IMR-90 (cell line): Measurements from ENCODE around the gene TMBIM1. TPM values are rescaled to one million over a fixed set of nuclear protein-coding genes. Genes with fewer than 3 reads are reported as not detected.

Source experiments
- ATAC-seq: fragments of 200-7000 bp; cut with Tn5 transposase; 2 replicates; pipeline ENCODE4 v1.9.1; 2020; ENCODE audit warnings: low read depth, mild to moderate bottlenecking, moderate library complexity
- BruUV-seq: library from RNA; stranded (reverse); fragments of 400-500 nt; replicated peaks from 2 replicates; lab custom pipeline; 2021; lab: Mats Ljungman, UMichigan
- CTCF ChIA-PET: fragments of 300-600 bp; formaldehyde crosslinking; extraction: SDS; loops from one replicate; lab custom pipeline; 2021; ENCODE audit warnings: antibody characterized with exemption; lab: Yijun Ruan, JAX
- POLR2A ChIA-PET: fragments of 300-600 bp; sonication (Branson Sonifier 250); formaldehyde crosslinking; loops from one replicate; lab custom pipeline; 2022; ENCODE audit warnings: antibody characterized with exemption; ENCODE audit not compliant: unreplicated experiment; lab: Charles Lee
- DNase-seq: peaks from one replicate; pipeline ENCODE4 v3.0.0; 2013
- H2AFZ ChIP-seq: replicated peaks from 2 replicates; pipeline ENCODE3; 2013; ENCODE audit warnings: low read length, mild to moderate bottlenecking; ENCODE audit not compliant: poor library complexity
- H2AK5ac ChIP-seq: 2 replicates; pipeline ENCODE4 v1.6.1; 2013; ENCODE audit warnings: low read depth, low read length, inconsistent platforms
- H2AK9ac ChIP-seq: replicated peaks from 2 replicates; pipeline ENCODE3; 2013; ENCODE audit warnings: mild to moderate bottlenecking, low read depth, low read length, moderate library complexity; ENCODE audit not compliant: poor library complexity
- H2BK120ac ChIP-seq: 2 replicates; pipeline ENCODE4 v1.6.1; 2013; ENCODE audit warnings: low read depth, low read length, inconsistent platforms
- H2BK15ac ChIP-seq: 3 replicates; pipeline ENCODE4 v1.6.1; 2013; ENCODE audit warnings: low read depth, low read length, inconsistent platforms
- H2BK20ac ChIP-seq: 2 replicates; pipeline ENCODE4 v1.6.1; 2013; ENCODE audit warnings: low read depth, mild to moderate bottlenecking, inconsistent platforms, low read length, moderate library complexity
- H2BK5ac ChIP-seq: 2 replicates; pipeline ENCODE4 v1.6.1; 2013; ENCODE audit warnings: mild to moderate bottlenecking, low read depth, low read length, inconsistent platforms; ENCODE audit not compliant: poor library complexity, severe bottlenecking
- H3K14ac ChIP-seq: replicated peaks from 2 replicates; pipeline ENCODE4 v1.6.1; 2013; ENCODE audit warnings: low read depth, low read length, inconsistent platforms
- H3K18ac ChIP-seq: 2 replicates; pipeline ENCODE4 v1.6.1; 2013; ENCODE audit warnings: low read depth, low read length, control low read depth
- H3K23ac ChIP-seq: 2 replicates; pipeline ENCODE4 v1.6.1; 2013; ENCODE audit warnings: low read depth, low read length, inconsistent platforms
- H3K27ac ChIP-seq: 2 replicates; pipeline ENCODE4 v1.5.1; 2013; ENCODE audit warnings: mild to moderate bottlenecking, control low read depth, low read length; ENCODE audit not compliant: insufficient read depth
- H3K27me3 ChIP-seq: 2 replicates; pipeline ENCODE4 v1.6.1; 2013; ENCODE audit warnings: low read length; ENCODE audit not compliant: control insufficient read depth, insufficient read depth
- H3K36me3 ChIP-seq: 2 replicates; pipeline ENCODE4 v1.6.1; 2013; ENCODE audit warnings: low read length, mixed read lengths; ENCODE audit not compliant: control insufficient read depth, insufficient read depth
- H3K4ac ChIP-seq: 2 replicates; pipeline ENCODE4 v1.6.1; 2013; ENCODE audit warnings: low read depth, low read length, inconsistent platforms
- H3K4me1 ChIP-seq: 2 replicates; pipeline ENCODE4 v1.6.1; 2013; ENCODE audit warnings: low read length, mixed read lengths; ENCODE audit not compliant: control insufficient read depth, insufficient read depth
- H3K4me2 ChIP-seq: 2 replicates; pipeline ENCODE4 v1.6.1; 2013; ENCODE audit warnings: low read depth, mild to moderate bottlenecking, control low read depth, low read length, moderate library complexity
- H3K4me3 ChIP-seq: 2 replicates; pipeline ENCODE4 v1.5.1; 2013; ENCODE audit warnings: low read depth, mild to moderate bottlenecking, control low read depth, low read length, moderate library complexity; ENCODE audit not compliant: insufficient read depth
- H3K56ac ChIP-seq: 2 replicates; pipeline ENCODE4 v1.6.1; 2013; ENCODE audit warnings: low read length, inconsistent platforms; ENCODE audit not compliant: insufficient read depth; ENCODE audit errors: extremely low read depth
- H3K79me1 ChIP-seq, 2 experiments: 2 replicates each; pipeline ENCODE4 v1.6.1; 2013; ENCODE audit warnings: low read length in 2 of 2, inconsistent platforms in 1 of 2, low read depth in 1 of 2
- H3K9ac ChIP-seq: 2 replicates; pipeline ENCODE4 v1.6.1; 2013; ENCODE audit warnings: low read depth, low read length, control low read depth
- H3K9me1 ChIP-seq: 2 replicates; pipeline ENCODE4 v1.6.1; 2013; ENCODE audit warnings: low read length, inconsistent platforms; ENCODE audit not compliant: insufficient read depth
- H3K9me3 ChIP-seq: 2 replicates; pipeline ENCODE4 v1.6.1; 2013; ENCODE audit warnings: low read length; ENCODE audit not compliant: control insufficient read depth, insufficient read depth
- H4K20me1 ChIP-seq: 2 replicates; pipeline ENCODE4 v1.6.1; 2013; ENCODE audit warnings: low read length, inconsistent platforms; ENCODE audit not compliant: insufficient read depth
- H4K5ac ChIP-seq: 2 replicates; pipeline ENCODE4 v1.6.1; 2013; ENCODE audit warnings: mild to moderate bottlenecking, low read depth, low read length, control low read depth
- H4K8ac ChIP-seq, 2 experiments: 2 replicates each; pipeline ENCODE4 v1.6.1; 2013; ENCODE audit warnings: low read depth in 2 of 2, low read length in 2 of 2, control low read depth in 1 of 2, inconsistent platforms in 1 of 2
- H4K91ac ChIP-seq: 2 replicates; pipeline ENCODE4 v1.6.1; 2013; ENCODE audit warnings: low read depth, low read length, inconsistent platforms; ENCODE audit not compliant: insufficient read depth
- BHLHE40 ChIP-seq: fragments of 150-350 bp; IDR thresholded peaks from 2 replicates; pipeline ENCODE4 v1.6.1; 2016; ENCODE audit warnings: mild to moderate bottlenecking, low read depth, low read length
- MAFK ChIP-seq: IDR thresholded peaks from 2 replicates; pipeline ENCODE4 v1.6.1; 2012; ENCODE audit warnings: low read depth, low read length, improper control_type of control experiment
- MAZ ChIP-seq: IDR thresholded peaks from 2 replicates; pipeline ENCODE4 v1.6.1; 2012; ENCODE audit warnings: low read depth, mild to moderate bottlenecking, low read length, improper control_type of control experiment, moderate library complexity, borderline replicate concordance
- RFX5 ChIP-seq: IDR thresholded peaks from 2 replicates; pipeline ENCODE4 v1.8.0; 2012; ENCODE audit warnings: low read depth, mild to moderate bottlenecking, low read length, moderate library complexity
- SMC3 ChIP-seq: fragments of 150-350 bp; IDR thresholded peaks from 2 replicates; pipeline ENCODE4 v1.6.1; 2016; ENCODE audit warnings: low read depth, mild to moderate bottlenecking, antibody characterized with exemption, low read length, moderate library complexity
- WGBS, 2 experiments: methylation state at CpG; one replicate each; pipeline versions ENCODE4 v1.1.5 to v1.1.7; 2013; ENCODE audit warnings: missing lambda C conversion rate in 2 of 2; ENCODE audit not compliant: insufficient read length in 1 of 2; ENCODE audit errors: extremely low coverage in 2 of 2; 5-methylcytosine and 5-hydroxymethylcytosine counted together
- dilution Hi-C: fragments of 300-500 bp; cut with HindIII; formaldehyde crosslinking; loops from one replicate; pipeline ENCODE4 v1.14.3; 2018; ENCODE audit warnings: low sequenced_read_pairs; ENCODE audit not compliant: unreplicated experiment
- in situ Hi-C: fragments of 300-500 bp; cut with MboI; formaldehyde crosslinking; loops from 3 replicates; pipeline ENCODE4 v1.14.3; 2019; ENCODE audit warnings: low sequenced_read_pairs, inconsistent platforms, mixed read lengths
- intact Hi-C: fragments of 100-400 bp; cut with micrococcal nuclease; formaldehyde crosslinking; loops from 2 replicates; pipeline ENCODE4 v1.10.0; 2022
- polyA plus RNA-seq, 3 experiments: library from polyadenylated mRNA; depleted of rRNA; stranded (reverse); fragments of >200 nt; gene quantifications; 2 replicates each; pipeline ENCODE4 v1.2.3, GENCODE V29; 2012; ENCODE audit warnings: low replicate concordance in 1 of 3
- total RNA-seq: library from RNA; depleted of rRNA; stranded (reverse); fragments of >200 nt; gene quantifications from 2 replicates; pipeline ENCODE4 v1.2.3, GENCODE V29; 2012
- TF ChIP-seq, protein P1 (sequence below): conservative IDR thresholded peaks from 2 replicates; pipeline ENCODE4 v1.5.1; 2012; ENCODE audit warnings: mild to moderate bottlenecking, low read depth, low read length, improper control_type of control experiment

The TMBIM1 gene
- total and polyA plus RNA-seq, 2 of the 4 experiments (the other 2 are of a cell fraction), result 84.6 to 102 TPM

DNA sequence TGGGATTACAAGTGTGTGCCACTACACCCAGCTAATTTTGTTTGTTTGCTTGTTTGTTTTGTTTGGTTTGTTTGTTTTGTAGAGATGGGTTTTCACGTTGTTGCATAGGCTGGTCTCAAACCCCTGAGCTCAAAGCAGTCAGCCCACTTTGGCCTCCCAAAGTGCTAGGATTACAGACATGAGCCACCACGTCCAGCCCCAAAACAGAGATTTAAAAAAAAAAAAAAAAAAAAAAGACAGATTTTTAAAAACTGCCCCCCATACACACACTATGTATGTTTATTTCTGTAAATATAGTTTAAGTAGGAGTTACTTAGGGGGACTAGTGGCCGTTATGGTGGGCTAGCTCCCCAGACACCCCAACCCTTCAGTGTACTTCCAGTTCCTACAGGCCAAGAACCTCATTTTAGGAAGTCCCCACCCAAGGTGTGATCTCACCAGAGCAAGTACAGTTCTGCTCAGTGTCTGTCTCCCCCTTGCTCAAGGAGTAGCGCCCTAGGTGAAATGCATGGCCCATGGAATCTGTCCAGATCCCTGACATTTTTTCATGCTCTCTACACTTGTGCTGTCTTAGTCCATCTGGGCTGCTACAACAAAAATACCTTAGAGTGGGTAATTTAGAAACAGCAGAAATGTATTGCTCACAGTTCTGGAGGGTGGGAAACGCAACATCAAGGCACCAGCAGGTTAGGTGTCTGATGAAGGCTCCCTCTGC is 1.6 kb upstream of the TMBIM1 start (continued):
- TF ChIP-seq MAFK, result no peak

DNA sequence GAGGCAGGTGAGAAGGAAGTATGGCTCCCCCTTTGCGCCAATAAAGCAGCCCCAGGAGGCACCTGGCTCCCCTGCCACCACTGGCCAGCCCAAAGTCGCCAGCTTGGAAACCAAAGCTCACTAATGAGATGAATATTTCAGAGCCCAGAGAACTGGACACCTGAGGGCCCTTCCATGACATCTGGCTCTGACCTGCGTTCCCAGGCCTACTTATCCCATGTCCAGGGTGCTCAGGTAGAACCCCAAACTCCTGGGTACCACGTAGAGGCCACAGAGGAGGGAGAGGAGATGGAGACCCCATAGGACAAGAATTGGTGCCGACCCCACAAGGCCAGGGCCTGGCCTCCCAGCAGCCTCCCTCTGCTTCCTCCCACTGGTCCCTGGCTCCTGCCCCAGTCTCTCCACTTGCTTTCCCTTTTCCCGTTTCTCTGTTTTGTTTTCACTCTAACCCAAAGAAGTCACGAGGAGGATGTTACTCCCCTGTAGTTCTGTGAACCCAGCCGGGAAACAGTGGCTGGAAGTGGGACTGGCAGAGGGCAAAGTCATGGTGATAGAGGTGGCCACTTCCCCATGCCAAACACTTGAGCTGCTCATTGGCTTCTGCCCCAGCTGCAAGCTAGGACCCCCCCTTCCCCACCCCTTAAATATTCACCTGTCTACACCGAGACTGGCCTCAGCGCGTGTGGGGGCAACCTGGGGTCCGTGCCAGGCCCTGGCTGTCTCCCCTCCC is 820 bp downstream of the TMBIM1 start:
- Histone ChIP-seq H3K4me2 (peak overlapping the region; percentile 92), H2BK120ac (0 out of 2 replicates have a peak overlapping the region, but pooled peaks have one; percentile 51), H3K27me3 (no peaks in the 10 kb centered on the region), H3K79me1 (peaks cover 15 to 41% of the 10 kb centered on the region in 2 experiments; a peak in 3 of 4 replicates), H2BK5ac (peak overlapping the region; percentile 80), H2BK20ac (no peak overlapping the region), H2BK15ac (no peak overlapping the region), H2AFZ (peak overlapping the region; percentile 80), H3K9ac (peak overlapping the region; percentile 86), H3K4me1 (peaks cover 20% of the 10 kb centered on the region), H3K14ac (peak overlapping the region; percentile 94), H3K4ac (peak overlapping the region; percentile 92), H3K36me3 (no peaks in the 10 kb centered on the region), H3K4me3 (peak overlapping the region; percentile 86), H4K20me1 (peaks cover 15% of the 10 kb centered on the region), H4K5ac (peak overlapping the region; percentile 45; the same call in 1 of the 2 replicates), H3K23ac (peak overlapping the region; percentile 76), H4K91ac (peak overlapping the region; percentile 75), H4K8ac (peak overlapping the region; percentile 30 to 88; a peak in 2 of 4 replicates), H3K27ac (peak overlapping the region; percentile 92), H3K9me1 (peaks cover 18% of the 10 kb centered on the region), H3K18ac (peak overlapping the region; percentile 44; the same call in 1 of the 2 replicates), H3K9me3 (no peaks in the 10 kb centered on the region), H2AK9ac (peak overlapping the region; percentile 98), H2AK5ac (peak overlapping the region; percentile 65), H3K56ac (0 out of 2 replicates have a peak overlapping the region, but pooled peaks have one; percentile 26)
- dilution Hi-C loops (no loop called here), in situ Hi-C loops (no loop called here), intact Hi-C loops (loop anchor here (2.0 to 5.0 kb wide), 2 partner anchors 105 to 356 kb away; no protein-coding TSS in a partner anchor)
- CTCF ChIA-PET, result interaction anchor here (1.6 kb wide), 1 partner anchor 19 kb away, joined by 4 read pairs; no protein-coding TSS in a partner anchor
- no TSS peak for BruUV-seq
- POLR2A ChIA-PET, result no interaction called here
- TF ChIP-seq SMC3 (no peak), MAZ (no peak), RFX5 (no peak), BHLHE40 (no peak), MAFK (no peak)
- TF ChIP-seq, protein P1, sequence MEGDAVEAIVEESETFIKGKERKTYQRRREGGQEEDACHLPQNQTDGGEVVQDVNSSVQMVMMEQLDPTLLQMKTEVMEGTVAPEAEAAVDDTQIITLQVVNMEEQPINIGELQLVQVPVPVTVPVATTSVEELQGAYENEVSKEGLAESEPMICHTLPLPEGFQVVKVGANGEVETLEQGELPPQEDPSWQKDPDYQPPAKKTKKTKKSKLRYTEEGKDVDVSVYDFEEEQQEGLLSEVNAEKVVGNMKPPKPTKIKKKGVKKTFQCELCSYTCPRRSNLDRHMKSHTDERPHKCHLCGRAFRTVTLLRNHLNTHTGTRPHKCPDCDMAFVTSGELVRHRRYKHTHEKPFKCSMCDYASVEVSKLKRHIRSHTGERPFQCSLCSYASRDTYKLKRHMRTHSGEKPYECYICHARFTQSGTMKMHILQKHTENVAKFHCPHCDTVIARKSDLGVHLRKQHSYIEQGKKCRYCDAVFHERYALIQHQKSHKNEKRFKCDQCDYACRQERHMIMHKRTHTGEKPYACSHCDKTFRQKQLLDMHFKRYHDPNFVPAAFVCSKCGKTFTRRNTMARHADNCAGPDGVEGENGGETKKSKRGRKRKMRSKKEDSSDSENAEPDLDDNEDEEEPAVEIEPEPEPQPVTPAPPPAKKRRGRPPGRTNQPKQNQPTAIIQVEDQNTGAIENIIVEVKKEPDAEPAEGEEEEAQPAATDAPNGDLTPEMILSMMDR, result no peak
- WGBS, 2 experiments, result 67% methylated on average over 1 of the region's 12 CpGs; no CpG with 5 or more reads in 1 of the 2 experiments
- DNase-seq, result peak; percentile 31
- ATAC-seq, result no peak; the same call in 1 of the 2 replicates
